Lower lobe of right lung (tissue), 2 donors: ENCODE results near the gene CNTNAP4. TPM values are rescaled to one million over a fixed set of nuclear protein-coding genes. Genes with fewer than 3 reads are reported as not detected.

Experiments used
- ATAC-seq, 2 donors: fragments of 200-7000 bp; cut with Tn5 transposase; one replicate each; pipeline ENCODE4 v1.9.1; 2020 to 2022; ENCODE audit warnings: mild to moderate bottlenecking in 2 of 2, moderate library complexity in 2 of 2
- DNase-seq: peaks from one replicate; pipeline ENCODE4 v3.0.0-alpha.2; 2020
- H3K27ac ChIP-seq: fragments of 200-600 bp; one replicate; pipeline ENCODE4 v1.8.0; 2022
- H3K27me3 ChIP-seq: fragments of 200-600 bp; one replicate; pipeline ENCODE4 v1.8.0; 2022; ENCODE audit warnings: low read depth
- H3K36me3 ChIP-seq: fragments of 200-600 bp; one replicate; pipeline ENCODE4 v1.8.0; 2022; ENCODE audit warnings: mild to moderate bottlenecking
- H3K4me1 ChIP-seq: fragments of 200-600 bp; one replicate; pipeline ENCODE4 v1.8.0; 2022
- H3K4me3 ChIP-seq: fragments of 200-600 bp; one replicate; pipeline ENCODE4 v1.8.0; 2022; ENCODE audit warnings: mild to moderate bottlenecking
- H3K9me3 ChIP-seq: fragments of 200-600 bp; one replicate; pipeline ENCODE4 v1.8.0; 2022
- CTCF ChIP-seq: fragments of 200-600 bp; IDR thresholded peaks from one replicate; pipeline ENCODE4 v1.8.0; 2022; ENCODE audit warnings: antibody characterized with exemption, mild to moderate bottlenecking
- intact Hi-C: fragments of 100-400 bp; cut with DNase I; formaldehyde crosslinking; loops from one replicate; pipeline ENCODE4 v1.11.0; 2022
- total RNA-seq: library from RNA; stranded (reverse); fragmentation: NEBNext Ultra II Directional; extraction: Animal tissue kit (Norgen Biotek cat#: 25700); gene quantifications from one replicate; pipeline ENCODE4 v1.2.1, GENCODE V29; 2021
- donor health status: DM: no; HTN: yes; CAD: no; lungs with severe emphysema.

The CNTNAP4 gene
- total RNA-seq, 1 donor from 2014 or later: not detected

DNA sequence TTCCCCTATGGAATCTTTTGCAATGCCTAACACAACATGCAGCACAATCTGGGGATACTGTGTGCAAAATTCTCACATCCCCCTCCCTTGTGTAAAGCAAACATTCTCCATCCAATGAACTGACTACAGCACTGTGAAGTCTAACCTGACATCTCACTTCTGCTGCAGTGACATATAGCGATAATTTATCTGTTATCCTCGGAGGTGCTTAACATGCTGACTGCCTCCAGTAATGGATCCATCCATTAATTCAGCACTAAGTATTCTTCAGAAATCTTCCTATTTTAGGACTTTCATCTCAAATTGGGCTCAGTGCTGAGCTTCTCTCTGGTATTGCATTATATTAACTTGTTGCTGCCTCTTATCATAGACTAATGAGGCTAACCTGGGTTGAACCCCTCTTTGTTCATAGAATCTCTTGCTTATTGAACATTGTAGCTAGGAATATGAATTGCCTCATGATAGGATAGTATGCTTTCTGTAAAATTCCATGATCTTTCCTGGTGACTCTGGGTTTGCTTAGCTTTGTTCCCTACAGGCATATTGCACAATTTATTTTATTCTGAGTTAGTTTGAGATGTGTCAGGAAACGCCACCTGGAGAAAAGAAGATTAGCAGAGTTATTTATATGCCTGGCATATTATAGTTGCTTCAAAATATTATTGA lies 187.9 kb downstream of the CNTNAP4 start:
- Histone ChIP-seq H3K4me3 (no peak overlapping the region), H3K4me1 (no peaks in the 10 kb centered on the region), H3K9me3 (no peaks in the 10 kb centered on the region), H3K27me3 (no peaks in the 10 kb centered on the region), H3K27ac (no peak overlapping the region), H3K36me3 (no peaks in the 10 kb centered on the region)
- no peak for DNase-seq
- no peak for ATAC-seq
- intact Hi-C loops: no loop called here
- no peak for TF ChIP-seq CTCF

DNA sequence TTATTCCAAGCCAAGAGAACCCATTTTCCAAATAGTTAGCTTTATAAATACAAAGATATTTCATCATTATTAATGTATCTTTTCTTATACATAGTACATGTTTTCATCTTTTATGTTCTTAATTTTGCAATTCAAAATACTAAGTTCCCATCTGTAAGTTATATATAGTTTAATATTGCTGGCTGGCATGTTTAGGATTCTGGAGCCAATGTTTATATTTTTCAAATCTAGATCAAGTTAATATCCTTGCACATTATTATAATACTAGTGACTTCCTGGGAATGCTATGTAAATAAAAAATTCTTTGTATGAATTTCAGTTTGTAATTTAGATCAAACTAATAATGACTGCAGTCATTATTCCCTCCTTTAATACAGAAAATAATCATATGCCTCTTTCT lies 189.7 kb downstream of the CNTNAP4 start:
- H3K27me3 ChIP-seq: no peaks in the 10 kb centered on the region
- no peak overlapping the region for H3K27ac ChIP-seq
- no peaks in the 10 kb centered on the region for H3K4me1 ChIP-seq
- no peak for TF ChIP-seq CTCF
- DNase-seq (no peak), ATAC-seq (no peak)
- intact Hi-C loops: no loop called here
- no peaks in the 10 kb centered on the region for H3K9me3 ChIP-seq
- no peak overlapping the region for H3K4me3 ChIP-seq
- H3K36me3 ChIP-seq: no peaks in the 10 kb centered on the region

- intact Hi-C loops: no loop called here
- ATAC-seq (no peak), DNase-seq (no peak)
- no peak overlapping the region for H3K27ac ChIP-seq
- H3K4me3 ChIP-seq: no peak overlapping the region
- H3K27me3 ChIP-seq: no peaks in the 10 kb centered on the region
- no peaks in the 10 kb centered on the region for H3K9me3 ChIP-seq
- no peak for TF ChIP-seq CTCF
- H3K36me3 ChIP-seq: no peaks in the 10 kb centered on the region
- H3K4me1 ChIP-seq: no peaks in the 10 kb centered on the region
Observed at GRCh38 chr16:76474048-76474447, 196.8 kb downstream of the CNTNAP4 start.

- H3K27me3 ChIP-seq: no peaks in the 10 kb centered on the region
- DNase-seq (no peak), ATAC-seq (no peak)
- H3K27ac ChIP-seq: no peak overlapping the region
- TF ChIP-seq CTCF: no peak
- H3K4me1 ChIP-seq: no peaks in the 10 kb centered on the region
- no peak overlapping the region for H3K4me3 ChIP-seq
- intact Hi-C loops: no loop called here
- no peaks in the 10 kb centered on the region for H3K9me3 ChIP-seq
- H3K36me3 ChIP-seq: no peaks in the 10 kb centered on the region
Observed at GRCh38 chr16:76478105-76478504, 200.9 kb downstream of the CNTNAP4 start.

DNA sequence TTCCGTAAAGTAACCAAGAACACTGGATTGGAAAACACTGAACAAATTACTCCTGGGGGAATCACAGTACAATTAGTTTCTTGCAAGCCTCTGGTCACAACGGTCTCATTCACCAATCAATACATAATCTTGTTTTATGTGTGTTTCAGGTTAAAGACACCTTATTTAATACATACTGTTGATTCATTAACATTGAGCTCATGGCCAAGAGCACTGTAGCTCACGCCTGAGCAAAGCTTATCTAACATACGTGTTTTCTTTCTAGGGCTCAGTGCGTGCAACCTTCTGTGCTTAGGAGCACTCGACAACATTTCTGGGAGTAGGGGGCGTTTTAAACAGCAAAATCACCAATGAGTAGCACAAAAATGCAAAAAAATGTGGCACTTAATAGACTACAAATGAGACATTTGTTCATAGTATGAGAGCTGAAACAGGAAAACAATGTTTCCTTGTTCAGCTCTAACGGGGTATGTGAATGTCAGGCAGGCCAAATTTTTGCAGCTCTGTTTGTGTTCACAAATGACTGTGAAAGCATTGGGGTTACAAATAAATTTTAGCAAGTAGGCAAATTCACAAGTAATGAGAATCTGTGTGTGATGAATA lies 206.2 kb downstream of the CNTNAP4 start:
- DNase-seq: no peak
- Histone ChIP-seq H3K4me3 (no peak overlapping the region), H3K27ac (no peak overlapping the region), H3K4me1 (no peaks in the 10 kb centered on the region), H3K27me3 (no peaks in the 10 kb centered on the region), H3K36me3 (no peaks in the 10 kb centered on the region), H3K9me3 (no peaks in the 10 kb centered on the region)
- no peak for TF ChIP-seq CTCF
- intact Hi-C loops: no loop called here
- ATAC-seq: no peak
